Gastrocnemius medialis (tissue), 4 donors: ENCODE results near the gene FAHD2A. TPM values are rescaled to one million over a fixed set of nuclear protein-coding genes. Genes with fewer than 3 reads are reported as not detected.
"Not testable (repeated sequence)": the region's sequence is repeated elsewhere in the genome, so short reads cannot be mapped to it uniquely, and the experiment has no call there.

ENCODE experiments used
- ATAC-seq, 2 donors: fragments of 150-250 bp; one replicate each; pipeline ENCODE4 v1.9.1; 2016
- DNase-seq, 2 donors: peaks; one replicate each; pipeline ENCODE4 v3.0.0-alpha.2; 2019
- H3K27ac ChIP-seq, 4 donors: fragments of 200-600 bp; sonication (generic); 1 replicate in 1 of 4; 2 replicates in 3 of 4; pipeline ENCODE4 v1.5.1; 2016 to 2018; ENCODE audit warnings: mild to moderate bottlenecking in 2 of 4, moderate library complexity in 1 of 4
- H3K27me3 ChIP-seq, 3 donors: fragments of 200-600 bp; sonication (generic) in 2 of 3; 1 replicate in 1 of 3; 2 replicates in 2 of 3; pipeline versions ENCODE4 v1.5.1 to v1.6.0; 2016 to 2019; ENCODE audit warnings: mild to moderate bottlenecking in 1 of 3, moderate library complexity in 1 of 3
- H3K36me3 ChIP-seq, 2 donors: fragments of 200-600 bp; sonication (generic) in 1 of 2; one replicate each; pipeline ENCODE4 v1.5.1; 2017 to 2018
- H3K4me1 ChIP-seq, 2 donors: fragments of 200-600 bp; sonication (generic) in 1 of 2; one replicate each; pipeline ENCODE4 v1.5.1; 2016 to 2017; ENCODE audit warnings: mild to moderate bottlenecking in 2 of 2
- H3K4me3 ChIP-seq, 4 donors: fragments of 200-600 bp; sonication (generic) in 3 of 4; 1 replicate in 1 of 4; 2 replicates in 3 of 4; pipeline ENCODE4 v1.5.1; 2016 to 2019; ENCODE audit warnings: mild to moderate bottlenecking in 2 of 4
- H3K9me3 ChIP-seq, 3 donors: fragments of 200-600 bp; sonication (generic) in 2 of 3; 1 replicate in 1 of 3; 2 replicates in 2 of 3; pipeline ENCODE4 v1.5.1; 2016 to 2019
- CTCF ChIP-seq, 5 experiments: fragments of 450-650 bp in 3 of 5; fragments of 200-600 bp in 2 of 5; sonication (generic) in 2 of 5; IDR thresholded peaks in 4 of 5; conservative IDR thresholded peaks in 1 of 5; 1 replicate in 4 of 5; 2 replicates in 1 of 5; pipeline ENCODE4 v1.5.1; 2016 to 2019; ENCODE audit warnings: antibody characterized with exemption in 5 of 5, mild to moderate bottlenecking in 3 of 5, moderate library complexity in 3 of 5
- POLR2A ChIP-seq, 2 donors: fragments of 450-650 bp; IDR thresholded peaks; one replicate each; pipeline ENCODE4 v1.6.1; 2017; ENCODE audit warnings: antibody characterized with exemption in 2 of 2, mild to moderate bottlenecking in 2 of 2, moderate library complexity in 2 of 2
- in situ Hi-C, 4 donors: fragments of 200-750 bp; cut with MboI; loops; one replicate each; pipeline versions ENCODE4 v1.15.0 to v1.8.0; 2017; ENCODE audit warnings: low sequenced_read_pairs in 4 of 4
- intact Hi-C: fragments of 100-400 bp; cut with DNase I; formaldehyde crosslinking; loops from one replicate; pipeline ENCODE4 v1.15.1; 2023; ENCODE audit warnings: low total_unique reads
- total RNA-seq, 4 donors: library from RNA; depleted of rRNA; stranded (reverse); fragments of >200 nt; gene quantifications; one replicate each; pipeline versions ENCODE4 v1.1.0 to v1.2.3, GENCODE V29; 2016

Gene FAHD2A
- total RNA-seq, 4 donors from 2014 or later: 18.4 to 28.3 (median 27.0) TPM

GRCh38 chr2:95354925-95355324, 47.6 kb upstream of the FAHD2A start:
- no peaks in the 10 kb centered on the region for H3K27me3 ChIP-seq
- in situ Hi-C loops: no loop called here
- no peaks in the 10 kb centered on the region for H3K4me1 ChIP-seq
- intact Hi-C loops: no loop called here
- H3K27ac ChIP-seq: no peak overlapping the region
- DNase-seq (no peak), ATAC-seq (no peak)
- H3K36me3 ChIP-seq: no peaks in the 10 kb centered on the region
- no peak for TF ChIP-seq POLR2A (IDR thresholded peaks at IDR 0.05)
- TF ChIP-seq CTCF (IDR thresholded peaks at IDR 0.05 in 4 of 5, conservative IDR thresholded peaks at IDR 0.05 in 1 of 5): no peak
- H3K9me3 ChIP-seq: no peaks in the 10 kb centered on the region
- H3K4me3 ChIP-seq: no peak overlapping the region

- H3K27me3 ChIP-seq, in situ Hi-C loops, H3K9me3 ChIP-seq, H3K4me1 ChIP-seq, ATAC-seq, H3K36me3 ChIP-seq, H3K27ac ChIP-seq, DNase-seq, intact Hi-C loops, H3K4me3 ChIP-seq: not testable (repeated sequence)
Measured at GRCh38 chr2:95355486-95355885, 47.0 kb upstream of the FAHD2A start.

GRCh38 chr2:95356821-95357700, 45.4 kb upstream of the FAHD2A start:
- no peak for ATAC-seq
- TF ChIP-seq POLR2A (IDR thresholded peaks at IDR 0.05): no peak
- TF ChIP-seq CTCF (IDR thresholded peaks at IDR 0.05 in 4 of 5, conservative IDR thresholded peaks at IDR 0.05 in 1 of 5): no peak
- no peak overlapping the region for H3K27ac ChIP-seq

GRCh38 chr2:95357717-95358280, 44.7 kb upstream of the FAHD2A start:
- ATAC-seq (no peak), DNase-seq (no peak)
- H3K27ac ChIP-seq: no peak overlapping the region
- H3K27me3 ChIP-seq: no peaks in the 10 kb centered on the region
- H3K4me3 ChIP-seq: no peak overlapping the region
- no peaks in the 10 kb centered on the region for H3K4me1 ChIP-seq
- intact Hi-C loops (no loop called here), in situ Hi-C loops (no loop called here)
- no peak for TF ChIP-seq CTCF (IDR thresholded peaks at IDR 0.05 in 4 of 5, conservative IDR thresholded peaks at IDR 0.05 in 1 of 5)
- no peak for TF ChIP-seq POLR2A (IDR thresholded peaks at IDR 0.05)
- no peaks in the 10 kb centered on the region for H3K9me3 ChIP-seq
- no peaks in the 10 kb centered on the region for H3K36me3 ChIP-seq

More at GRCh38 chr2:95356821-95357700, 45.4 kb upstream of the FAHD2A start:
- intact Hi-C loops: no loop called here
- in situ Hi-C loops: no loop called here
- Histone ChIP-seq H3K27me3 (no peaks in the 10 kb centered on the region), H3K36me3 (no peaks in the 10 kb centered on the region), H3K4me3 (no peak overlapping the region), H3K4me1 (no peaks in the 10 kb centered on the region), H3K9me3 (no peaks in the 10 kb centered on the region)
- no peak for DNase-seq

GRCh38 chr2:95359031-95359430, 43.5 kb upstream of the FAHD2A start:
- in situ Hi-C loops: no loop called here
- DNase-seq (no peak), ATAC-seq (no peak)
- no peak overlapping the region for H3K27ac ChIP-seq
- no peak overlapping the region for H3K4me3 ChIP-seq
- no peaks in the 10 kb centered on the region for H3K4me1 ChIP-seq
- no peaks in the 10 kb centered on the region for H3K9me3 ChIP-seq
- intact Hi-C loops: no loop called here
- H3K27me3 ChIP-seq: no peaks in the 10 kb centered on the region
- TF ChIP-seq POLR2A (IDR thresholded peaks at IDR 0.05) (no peak), CTCF (IDR thresholded peaks at IDR 0.05 in 4 of 5, conservative IDR thresholded peaks at IDR 0.05 in 1 of 5) (no peak)
- H3K36me3 ChIP-seq: no peaks in the 10 kb centered on the region
